ENCODE measurements around the gene SLC18A3.

The SLC18A3 gene

DNA sequence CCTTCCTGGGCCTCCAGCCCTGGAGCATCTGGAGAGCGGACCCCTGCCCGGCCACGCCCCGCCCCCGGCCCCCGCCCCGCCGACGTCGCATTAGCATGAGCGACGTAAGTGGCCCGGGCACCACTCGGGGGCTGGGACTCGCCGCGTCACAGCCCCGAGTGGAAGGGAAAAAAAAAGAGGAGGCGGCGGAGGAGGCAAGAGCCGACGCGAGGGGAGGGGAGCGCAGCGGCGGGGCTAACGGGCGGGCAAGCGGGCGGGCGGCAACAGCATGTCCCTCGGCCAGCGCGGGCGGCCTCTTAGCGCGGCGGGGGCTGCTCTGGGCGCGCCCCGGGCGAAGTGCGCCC, at the start of gene SLC18A3:
Gene SLC18A3 (plus strand): TSS at position 197 of the 344 bp plus-strand sequence. CDS start 431 bp downstream, outside the sequence.
- Mint-ChIP-seq H3K27ac (no peak within 1 kb of the TSS), H3K4me3 (no peak within 1 kb of the TSS)

DNA sequence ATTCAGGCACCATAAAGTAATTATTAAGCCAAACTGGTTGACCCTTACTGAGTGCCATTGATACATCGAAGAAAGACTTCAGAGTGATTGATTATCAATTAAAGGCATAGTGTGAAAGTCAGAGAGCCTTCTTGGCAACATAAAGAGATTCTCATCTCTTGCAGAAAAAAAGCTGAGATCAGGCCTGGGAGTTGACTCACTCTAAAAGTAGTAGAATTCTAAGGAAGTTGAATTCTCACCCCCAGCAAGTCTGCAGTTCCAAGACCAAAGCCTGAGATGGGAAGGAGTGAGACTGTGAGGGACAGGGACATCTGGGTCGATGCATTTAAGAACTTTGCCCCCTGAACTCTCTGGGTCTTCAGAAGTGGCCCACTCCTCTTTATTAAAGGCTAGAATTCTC, 49.6 kb upstream of the SLC18A3 start:
- H3K36me3 Mint-ChIP-seq (ENCODE audit: low read depth), result no peaks in the 10 kb centered on the region

More for the DNA sequence above, at the start of gene SLC18A3:
- Mint-ChIP-seq H3K4me1 (ENCODE audit: low read depth) (peaks cover 3% of the 10 kb centered on the region), H3K27me3 (ENCODE audit: low read depth) (peaks cover 73% of the 10 kb centered on the region), H3K36me3 (ENCODE audit: low read depth) (peaks cover 3% of the 10 kb centered on the region), H3K9me3 (peaks cover 4% of the 10 kb centered on the region)

GRCh38 chr10:49562893-49563292, 47.2 kb upstream of the SLC18A3 start:
- Mint-ChIP-seq H3K27ac (no peak overlapping the region), H3K4me3 (no peak overlapping the region), H3K27me3 (ENCODE audit: low read depth) (peaks cover 12% of the 10 kb centered on the region), H3K4me1 (ENCODE audit: low read depth) (no peaks in the 10 kb centered on the region), H3K36me3 (ENCODE audit: low read depth) (no peaks in the 10 kb centered on the region), H3K9me3 (no peaks in the 10 kb centered on the region)

More for the DNA sequence above, 49.6 kb upstream of the SLC18A3 start:
- Mint-ChIP-seq H3K27me3 (ENCODE audit: low read depth) (peaks cover 9% of the 10 kb centered on the region), H3K4me1 (ENCODE audit: low read depth) (no peaks in the 10 kb centered on the region), H3K9me3 (no peaks in the 10 kb centered on the region), H3K27ac (no peak overlapping the region), H3K4me3 (no peak overlapping the region)

- Mint-ChIP-seq H3K27me3 (ENCODE audit: low read depth) (peaks cover 15% of the 10 kb centered on the region), H3K36me3 (ENCODE audit: low read depth) (no peaks in the 10 kb centered on the region), H3K4me1 (ENCODE audit: low read depth) (peaks cover 3% of the 10 kb centered on the region)
Measured at GRCh38 chr10:49564461-49565009, 45.6 kb upstream of the SLC18A3 start.

DNA sequence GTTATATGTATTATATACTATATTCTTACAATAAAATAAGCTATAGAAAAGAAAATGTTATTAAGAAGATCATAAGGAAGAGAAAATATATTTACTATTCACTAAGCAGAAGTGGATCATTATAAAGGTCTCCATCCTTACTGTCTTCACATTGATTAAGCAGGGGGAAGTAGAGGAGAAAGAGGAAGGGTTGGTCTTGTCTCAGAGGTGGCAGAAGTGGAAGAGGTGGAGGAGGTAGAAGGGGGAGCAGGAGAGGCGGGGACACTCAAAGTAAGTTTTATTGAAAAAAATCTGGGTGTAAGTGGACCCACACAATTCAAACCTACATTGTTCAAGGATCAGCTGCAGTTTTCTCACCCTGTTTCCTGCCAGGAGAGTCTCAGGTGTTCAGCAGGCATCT, 42.3 kb upstream of the SLC18A3 start:
- Mint-ChIP-seq H3K4me1 (ENCODE audit: low read depth) (peaks cover 3% of the 10 kb centered on the region), H3K36me3 (ENCODE audit: low read depth) (no peaks in the 10 kb centered on the region), H3K27ac (no peak overlapping the region), H3K4me3 (no peak overlapping the region), H3K9me3 (no peaks in the 10 kb centered on the region), H3K27me3 (ENCODE audit: low read depth) (peaks cover 12% of the 10 kb centered on the region)

More at GRCh38 chr10:49564461-49565009, 45.6 kb upstream of the SLC18A3 start:
- Mint-ChIP-seq H3K4me3 (no peak overlapping the region), H3K9me3 (no peaks in the 10 kb centered on the region), H3K27ac (no peak overlapping the region)

DNA sequence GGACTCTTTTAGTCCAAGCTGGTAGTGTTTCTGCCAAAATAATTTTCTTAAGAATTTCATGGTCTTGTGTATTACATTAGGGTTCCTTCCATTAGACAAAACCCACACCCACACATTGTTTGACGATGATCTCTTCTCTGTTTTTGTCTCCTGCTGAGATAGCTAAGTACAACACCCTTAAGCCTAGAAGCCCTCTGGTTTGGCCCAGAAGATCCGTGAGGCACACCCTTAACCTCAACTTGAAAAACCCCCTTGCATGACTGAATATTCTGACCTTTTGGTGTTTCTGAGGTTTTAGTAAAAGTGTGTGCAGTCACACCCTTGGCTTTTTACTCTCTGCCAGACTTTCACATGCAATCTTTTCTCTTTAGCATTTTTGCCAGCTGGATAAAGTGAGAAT, 41.9 kb upstream of the SLC18A3 start:
- Mint-ChIP-seq H3K4me1 (ENCODE audit: low read depth) (peaks cover 3% of the 10 kb centered on the region), H3K27me3 (ENCODE audit: low read depth) (peaks cover 12% of the 10 kb centered on the region), H3K4me3 (no peak overlapping the region), H3K36me3 (ENCODE audit: low read depth) (no peaks in the 10 kb centered on the region), H3K9me3 (no peaks in the 10 kb centered on the region), H3K27ac (no peak overlapping the region)

DNA sequence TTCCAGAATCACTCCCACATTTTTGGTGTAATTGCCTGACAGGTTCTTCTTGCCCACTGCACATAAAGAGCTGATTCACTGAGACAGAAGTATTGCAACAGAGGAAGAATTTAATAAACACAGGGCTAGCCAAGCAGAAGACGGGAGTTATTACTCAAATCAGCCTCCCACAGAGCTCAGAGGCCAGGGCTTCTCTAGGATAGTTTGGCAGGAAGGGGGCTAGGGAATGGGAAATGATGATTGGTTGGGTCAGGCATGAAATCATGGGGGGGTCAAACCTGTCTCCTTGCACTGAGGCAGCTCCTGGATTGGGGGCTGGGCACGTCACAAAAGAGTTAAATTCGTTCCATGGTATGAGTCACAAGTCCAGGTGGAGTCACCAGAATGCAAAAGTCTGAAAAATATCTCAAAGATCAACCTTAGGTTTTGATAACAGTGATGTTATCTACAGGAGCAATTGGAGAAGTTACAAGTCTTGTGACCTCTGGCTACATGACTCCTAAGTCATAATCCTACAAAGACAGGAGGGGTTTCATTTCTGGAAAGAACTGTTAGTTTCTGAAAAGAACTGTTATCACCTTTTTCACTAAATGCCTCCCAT, 41.0 kb upstream of the SLC18A3 start:
- Mint-ChIP-seq H3K36me3 (ENCODE audit: low read depth) (no peaks in the 10 kb centered on the region), H3K4me3 (no peak overlapping the region), H3K4me1 (ENCODE audit: low read depth) (peaks cover 3% of the 10 kb centered on the region), H3K9me3 (no peaks in the 10 kb centered on the region), H3K27ac (no peak overlapping the region), H3K27me3 (ENCODE audit: low read depth) (peaks cover 12% of the 10 kb centered on the region)

GRCh38 chr10:49571388-49571787, 38.7 kb upstream of the SLC18A3 start:
- Mint-ChIP-seq H3K27me3 (ENCODE audit: low read depth) (peaks cover 8% of the 10 kb centered on the region), H3K27ac (no peak overlapping the region), H3K4me1 (ENCODE audit: low read depth) (peaks cover 3% of the 10 kb centered on the region), H3K4me3 (no peak overlapping the region), H3K9me3 (no peaks in the 10 kb centered on the region), H3K36me3 (ENCODE audit: low read depth) (no peaks in the 10 kb centered on the region)

DNA sequence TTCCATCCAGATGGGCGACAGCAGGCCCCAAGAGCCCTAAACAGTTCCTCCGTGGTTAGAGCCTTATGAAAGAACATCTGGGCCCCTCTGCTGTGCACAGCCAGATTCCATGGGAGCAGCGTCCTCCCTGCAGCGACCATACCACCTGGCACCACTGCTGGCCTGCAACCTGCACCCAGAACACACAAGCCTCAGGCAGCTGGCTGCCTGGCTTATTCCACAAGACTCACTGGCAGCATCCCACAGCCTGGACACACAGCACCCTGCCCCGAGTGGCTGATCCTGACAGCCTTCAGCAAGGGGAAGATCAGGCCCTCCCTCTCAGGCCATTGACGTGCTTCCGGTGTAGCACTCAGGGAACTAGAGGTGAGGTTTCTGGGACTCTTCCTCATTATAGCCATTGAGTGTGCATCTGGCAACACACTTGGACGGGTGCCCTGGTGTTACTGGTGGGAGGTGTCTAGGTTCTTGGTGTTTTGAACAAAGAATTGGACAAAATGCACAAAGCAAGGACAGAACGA, 37.5 kb upstream of the SLC18A3 start:
- Mint-ChIP-seq H3K4me1 (ENCODE audit: low read depth) (peaks cover 3% of the 10 kb centered on the region), H3K9me3 (no peaks in the 10 kb centered on the region), H3K36me3 (ENCODE audit: low read depth) (no peaks in the 10 kb centered on the region), H3K4me3 (no peak overlapping the region), H3K27ac (no peak overlapping the region), H3K27me3 (ENCODE audit: low read depth) (peaks cover 8% of the 10 kb centered on the region)

- Mint-ChIP-seq H3K27ac (no peak overlapping the region), H3K36me3 (ENCODE audit: low read depth) (no peaks in the 10 kb centered on the region), H3K9me3 (no peaks in the 10 kb centered on the region), H3K27me3 (ENCODE audit: low read depth) (peaks cover 4% of the 10 kb centered on the region), H3K4me3 (no peak overlapping the region), H3K4me1 (ENCODE audit: low read depth) (no peaks in the 10 kb centered on the region)
Measured at GRCh38 chr10:49575489-49576072, 34.5 kb upstream of the SLC18A3 start.

GRCh38 chr10:49577182-49577925, 32.8 kb upstream of the SLC18A3 start:
- Mint-ChIP-seq H3K27me3 (ENCODE audit: low read depth) (peaks cover 9% of the 10 kb centered on the region), H3K4me1 (ENCODE audit: low read depth) (peaks cover 4% of the 10 kb centered on the region), H3K36me3 (ENCODE audit: low read depth) (no peaks in the 10 kb centered on the region), H3K9me3 (no peaks in the 10 kb centered on the region), H3K4me3 (no peak overlapping the region), H3K27ac (no peak overlapping the region)

DNA sequence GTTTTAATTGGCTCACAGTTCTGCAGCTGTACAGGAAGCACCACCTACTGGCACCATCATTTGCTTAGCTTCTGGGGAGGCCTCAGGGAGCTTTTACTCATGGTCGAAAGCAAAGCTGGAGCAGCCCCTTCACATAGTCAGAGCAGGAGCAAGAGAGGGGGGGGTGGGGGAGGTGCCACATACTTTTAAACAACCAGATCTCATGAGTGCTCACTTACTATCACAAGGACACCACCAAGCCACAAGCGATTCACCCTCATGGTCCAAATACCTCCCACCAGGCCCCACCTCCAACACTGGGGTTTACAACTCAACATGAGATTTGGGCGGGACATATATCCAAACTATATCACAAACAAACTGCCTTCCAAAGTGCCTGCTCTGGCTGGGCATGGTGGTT, 31.7 kb upstream of the SLC18A3 start:
- H3K27me3 Mint-ChIP-seq (ENCODE audit: low read depth), result peaks cover 19% of the 10 kb centered on the region
- no peak overlapping the region for H3K27ac Mint-ChIP-seq
- H3K4me1 Mint-ChIP-seq (ENCODE audit: low read depth), result peaks cover 4% of the 10 kb centered on the region
- H3K9me3 Mint-ChIP-seq, result no peaks in the 10 kb centered on the region
- H3K4me3 Mint-ChIP-seq, result no peak overlapping the region
- H3K36me3 Mint-ChIP-seq (ENCODE audit: low read depth), result no peaks in the 10 kb centered on the region

DNA sequence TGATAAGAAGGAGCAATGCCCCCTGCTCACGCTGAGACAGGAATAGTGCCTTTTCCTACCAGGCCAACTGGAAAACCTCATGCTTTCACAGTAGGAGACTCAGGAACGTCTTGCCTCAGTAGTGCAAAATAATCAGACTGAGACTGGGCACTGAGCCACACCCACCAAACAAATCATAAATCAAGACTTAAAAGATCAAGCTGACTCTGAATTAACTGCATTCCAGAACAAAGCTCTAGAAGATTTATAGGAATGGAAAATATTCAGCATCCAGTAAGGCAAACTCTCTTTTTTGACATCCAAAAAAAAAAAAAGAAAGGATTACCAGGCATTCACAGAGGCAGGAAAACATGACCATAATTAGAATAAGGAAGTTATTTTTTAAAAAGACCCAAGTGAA, 30.5 kb upstream of the SLC18A3 start:
- Mint-ChIP-seq H3K27me3 (ENCODE audit: low read depth) (peaks cover 30% of the 10 kb centered on the region), H3K4me1 (ENCODE audit: low read depth) (peaks cover 4% of the 10 kb centered on the region), H3K27ac (no peak overlapping the region), H3K36me3 (ENCODE audit: low read depth) (no peaks in the 10 kb centered on the region), H3K9me3 (no peaks in the 10 kb centered on the region), H3K4me3 (no peak overlapping the region)

GRCh38 chr10:49585387-49585786, 24.7 kb upstream of the SLC18A3 start:
- Mint-ChIP-seq H3K27me3 (ENCODE audit: low read depth) (peaks cover 36% of the 10 kb centered on the region), H3K4me1 (ENCODE audit: low read depth) (peaks cover 4% of the 10 kb centered on the region), H3K27ac (no peak overlapping the region), H3K4me3 (no peak overlapping the region), H3K9me3 (no peaks in the 10 kb centered on the region), H3K36me3 (ENCODE audit: low read depth) (no peaks in the 10 kb centered on the region)

DNA sequence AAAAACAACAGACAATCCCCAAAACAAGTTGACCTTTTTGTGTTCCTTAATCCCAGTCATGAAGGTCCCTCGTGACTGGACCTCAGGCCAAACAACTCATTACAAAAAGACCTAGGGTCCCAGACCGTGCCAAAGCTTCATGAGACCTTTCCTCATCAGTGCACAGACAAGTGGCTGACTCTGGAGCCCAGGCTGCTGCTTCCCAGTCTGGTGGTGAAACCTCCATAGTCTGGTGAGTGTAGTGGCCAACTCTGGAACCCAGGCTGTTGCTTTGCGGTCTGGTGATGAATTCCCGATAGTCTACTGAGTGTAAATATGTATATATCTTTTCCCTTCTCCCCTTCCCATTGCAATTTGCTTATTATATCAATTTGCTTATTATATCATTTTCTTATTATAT, 22.1 kb upstream of the SLC18A3 start:
- no peak overlapping the region for H3K27ac Mint-ChIP-seq
- H3K4me3 Mint-ChIP-seq, result no peak overlapping the region
- H3K36me3 Mint-ChIP-seq (ENCODE audit: low read depth), result no peaks in the 10 kb centered on the region
- H3K4me1 Mint-ChIP-seq (ENCODE audit: low read depth), result no peaks in the 10 kb centered on the region
- H3K9me3 Mint-ChIP-seq, result no peaks in the 10 kb centered on the region
- peaks cover 27% of the 10 kb centered on the region for H3K27me3 Mint-ChIP-seq (ENCODE audit: low read depth)

All from T-helper 1 cell treated with Interleukin-12 subunit alpha and Interleukin-12 subunit beta and Interleukin-4 antibody, amounts not matched to agents 30 μg/mL and 1 μg/mL, for 36 hours (primary cell).